ENCODE measurements around the gene TMEM184C.

The TMEM184C gene

GRCh38 chr4:147605499-147605898 is 11.7 kb upstream of the TMEM184C start:
- no peak for DNase-seq

GRCh38 chr4:147607471-147607870 is 9.7 kb upstream of the TMEM184C start:
- no peak for DNase-seq

- DNase-seq = no peak
These were observed 6.5 kb upstream of the TMEM184C start for GRCh38 chr4:147610686-147611085.

GRCh38 chr4:147616849-147617172 is 386 bp upstream of the TMEM184C start:
- DNase-seq = no peak

GRCh38 chr4:147617841-147618691 is 869 bp downstream of the TMEM184C start:
- no peak for DNase-seq

GRCh38 chr4:147620315-147620714 is 3.1 kb downstream of the TMEM184C start:
- no peak for DNase-seq

GRCh38 chr4:147625733-147626132 is 8.5 kb downstream of the TMEM184C start:
- DNase-seq = no peak

- DNase-seq = no peak
These were observed 9.7 kb downstream of the TMEM184C start for GRCh38 chr4:147626903-147627302.

GRCh38 chr4:147628415-147628814 is 11.2 kb downstream of the TMEM184C start:
- no peak for DNase-seq

- no peak for DNase-seq
These were observed 12.9 kb downstream of the TMEM184C start for GRCh38 chr4:147629783-147630730.

GRCh38 chr4:147633113-147633512 is 15.9 kb downstream of the TMEM184C start:
- DNase-seq = no peak

GRCh38 chr4:147633643-147634042 is 16.4 kb downstream of the TMEM184C start:
- no peak for DNase-seq

- DNase-seq = no peak
These were observed 18.2 kb downstream of the TMEM184C start for GRCh38 chr4:147635348-147635747.

- DNase-seq = no peak
These were observed 21.2 kb downstream of the TMEM184C start for GRCh38 chr4:147638365-147638764.

GRCh38 chr4:147638942-147639341 is 21.7 kb downstream of the TMEM184C start:
- no peak for DNase-seq

- no peak for DNase-seq
These were observed 22.2 kb downstream of the TMEM184C start for GRCh38 chr4:147639388-147639787.

GRCh38 chr4:147640331-147640730 is 23.1 kb downstream of the TMEM184C start:
- DNase-seq = no peak

GRCh38 chr4:147643616-147644015 is 26.4 kb downstream of the TMEM184C start:
- no peak for DNase-seq

- DNase-seq = no peak
These were observed 27.3 kb downstream of the TMEM184C start for GRCh38 chr4:147644471-147644870.

GRCh38 chr4:147645099-147645498 is 27.9 kb downstream of the TMEM184C start:
- DNase-seq = no peak

GRCh38 chr4:147648656-147649055 is 31.5 kb downstream of the TMEM184C start:
- DNase-seq = no peak

GRCh38 chr4:147651563-147651962 is 34.4 kb downstream of the TMEM184C start:
- DNase-seq = no peak

- no peak for DNase-seq
These were observed 38.4 kb downstream of the TMEM184C start for GRCh38 chr4:147655639-147656038.

GRCh38 chr4:147658501-147658900 is 41.3 kb downstream of the TMEM184C start:
- DNase-seq = no peak

Data from stimulated activated naive CD4-positive, alpha-beta T cell treated with Interleukin-2 at 50 U/mL for 16 hours (primary cell).